NCI-H1417 (cell line): ENCODE measurements around the gene UNC5B.
A peak's percentile ranks its signal among the peaks of the same experiment; 100 is the strongest.

ENCODE experiments used
- DNase-seq, 3 experiments: peaks; one replicate each; lab custom pipeline; 2025; lab: John Stamatoyannopoulos, UW

The UNC5B gene

DNA sequence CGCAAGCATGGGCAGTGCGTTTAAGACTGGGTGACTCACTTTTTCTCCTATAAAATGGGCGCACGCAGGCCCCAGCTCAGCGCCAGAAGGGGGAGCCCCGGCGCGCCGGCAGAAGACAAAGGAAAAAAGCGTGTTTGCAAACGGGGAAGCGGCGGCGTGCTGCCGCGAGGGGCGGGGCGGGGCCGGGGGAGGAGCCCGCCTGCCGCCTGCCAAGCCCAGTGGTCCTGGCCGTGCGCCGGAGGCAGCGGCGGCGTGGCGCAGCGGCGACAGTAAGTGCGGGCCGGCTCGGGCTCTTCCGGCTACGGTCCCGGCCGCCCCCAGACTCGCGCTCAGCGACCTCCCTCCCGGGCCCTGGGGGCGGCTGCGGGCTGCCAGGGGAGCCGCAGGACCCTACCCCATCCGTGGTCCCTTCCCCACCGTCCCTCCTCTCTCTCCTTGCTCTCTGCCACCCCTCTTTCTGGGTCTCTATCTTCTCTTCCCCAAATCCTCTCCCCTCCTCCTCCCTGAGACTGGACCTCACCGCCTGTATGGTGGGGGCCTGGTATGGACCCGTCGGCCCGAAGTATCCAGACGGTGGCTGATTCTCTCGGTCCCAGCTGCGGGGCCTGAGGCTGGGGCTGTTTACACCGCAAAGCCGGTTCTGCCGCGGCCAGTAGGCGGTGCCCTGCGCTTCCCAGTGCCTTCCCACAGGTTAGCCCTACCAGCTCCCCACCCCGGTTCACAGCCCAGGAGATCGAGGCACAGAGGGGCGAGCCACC is 106.9 kb downstream of the UNC5B start, which contains the start of gene SLC29A3:
SLC29A3 (plus strand) TSS at position 218 of the 758 bp plus-strand sequence; CDS start at position 269, 51 bp downstream.
- DNase-seq, result peak; percentile 70 to 81 (median 72)

- no peak for DNase-seq
Measured at GRCh38 chr10:71319800-71320392, 107.5 kb downstream of the UNC5B start.

- no peak for DNase-seq
Measured at GRCh38 chr10:71320592-71320991, 108.2 kb downstream of the UNC5B start.

DNA sequence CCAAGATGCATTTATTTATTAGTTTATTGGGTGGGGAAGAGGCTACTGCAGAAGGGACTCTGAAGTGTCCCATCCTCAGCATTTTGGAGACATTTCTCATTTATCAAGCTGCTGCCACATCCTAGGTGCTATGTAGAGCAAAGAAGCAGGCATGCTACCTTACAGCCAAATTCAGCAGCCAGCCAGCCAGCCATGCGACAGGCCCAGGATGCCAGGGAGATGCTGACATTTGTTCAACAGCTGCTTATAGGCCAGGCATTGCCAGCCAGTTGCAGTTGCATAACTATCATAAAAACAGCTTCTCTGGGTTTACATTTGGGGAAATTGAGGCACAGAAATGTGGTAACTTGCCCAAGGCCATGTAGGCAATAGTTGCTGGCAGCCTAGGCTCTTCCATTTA is 109.0 kb downstream of the UNC5B start:
- no peak for DNase-seq

- peak in 1 of 3 experiments; percentile 10 for DNase-seq
Measured at GRCh38 chr10:71323407-71323806, 111.0 kb downstream of the UNC5B start.

DNA sequence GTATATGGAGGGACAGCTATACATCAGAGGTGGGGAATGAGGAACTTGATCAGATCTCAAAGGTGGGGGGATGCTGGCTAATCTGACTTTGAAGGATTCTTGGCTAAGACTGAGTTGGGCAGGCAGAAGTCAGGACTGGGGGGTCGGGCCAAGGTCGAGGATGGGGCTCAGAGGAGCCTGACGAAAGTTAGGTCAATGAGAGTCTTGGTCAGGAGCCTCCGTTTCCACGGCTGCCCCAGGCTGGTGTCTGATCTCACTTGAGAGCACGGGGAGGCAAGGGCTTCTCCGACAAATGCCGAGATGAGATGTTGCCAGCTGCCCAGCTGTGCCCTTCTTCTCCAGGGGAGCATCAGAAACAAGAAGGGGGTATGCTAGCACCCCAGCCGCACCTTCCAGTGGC is 112.4 kb downstream of the UNC5B start:
- no peak for DNase-seq

GRCh38 chr10:71325267-71325666 is 112.9 kb downstream of the UNC5B start:
- no peak for DNase-seq

DNA sequence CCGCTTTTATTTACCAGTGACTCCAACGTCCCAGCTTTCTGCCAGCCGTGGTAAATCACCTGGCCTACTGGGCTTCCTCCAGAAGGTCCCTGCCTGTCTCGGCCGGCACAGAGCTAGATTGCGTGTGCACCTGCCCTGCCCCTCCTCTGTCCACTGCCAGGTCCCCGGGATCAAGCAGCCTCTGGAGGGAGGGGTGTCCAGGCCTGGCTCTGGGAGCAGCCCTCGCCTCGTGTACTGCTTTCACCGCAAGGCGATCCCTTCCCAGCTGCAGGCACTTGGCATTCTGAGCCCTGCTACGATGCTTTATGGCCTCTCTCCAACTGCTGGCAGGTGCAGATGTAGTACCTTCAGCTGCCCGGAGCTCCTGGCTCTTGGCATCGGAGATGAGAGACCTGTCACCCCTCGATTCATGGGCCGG is 114.1 kb downstream of the UNC5B start:
- peak; percentile 59 to 85 (median 67) for DNase-seq

GRCh38 chr10:71330789-71331404 is 118.5 kb downstream of the UNC5B start:
- DNase-seq, result no peak

- DNase-seq, result no peak
Measured at GRCh38 chr10:71331736-71332135, 119.4 kb downstream of the UNC5B start.

- no peak for DNase-seq
Measured at GRCh38 chr10:71332466-71332865, 120.1 kb downstream of the UNC5B start.

GRCh38 chr10:71333129-71333887 is 120.9 kb downstream of the UNC5B start:
- DNase-seq, result peak; percentile 5 to 23 (median 19)

- peak in 2 of 3 experiments; percentile 4 to 30 for DNase-seq
Measured at GRCh38 chr10:71334221-71334791, 121.9 kb downstream of the UNC5B start.

- no peak for DNase-seq
Measured at GRCh38 chr10:71335173-71335708, 122.9 kb downstream of the UNC5B start.

DNA sequence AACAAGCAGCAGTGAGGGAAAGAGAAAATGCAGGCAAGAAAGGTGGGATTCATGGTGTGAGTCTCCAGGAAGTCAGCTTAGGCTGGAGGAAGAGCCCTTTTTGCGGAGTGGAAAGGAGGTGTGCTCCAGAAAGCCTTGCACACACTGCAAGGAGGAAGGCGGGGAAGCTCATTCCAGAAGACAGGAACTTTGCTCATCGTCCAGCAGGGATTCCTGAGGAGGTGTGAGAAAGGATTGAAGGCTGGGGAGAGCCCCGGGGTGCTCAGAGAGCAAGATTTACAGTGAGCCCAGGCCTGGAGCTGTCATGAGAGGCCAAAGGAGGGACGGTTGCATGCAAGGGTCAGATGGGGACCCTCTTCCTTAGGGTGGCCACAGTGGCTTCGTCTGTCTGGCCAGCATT is 124.3 kb downstream of the UNC5B start:
- no peak for DNase-seq

DNA sequence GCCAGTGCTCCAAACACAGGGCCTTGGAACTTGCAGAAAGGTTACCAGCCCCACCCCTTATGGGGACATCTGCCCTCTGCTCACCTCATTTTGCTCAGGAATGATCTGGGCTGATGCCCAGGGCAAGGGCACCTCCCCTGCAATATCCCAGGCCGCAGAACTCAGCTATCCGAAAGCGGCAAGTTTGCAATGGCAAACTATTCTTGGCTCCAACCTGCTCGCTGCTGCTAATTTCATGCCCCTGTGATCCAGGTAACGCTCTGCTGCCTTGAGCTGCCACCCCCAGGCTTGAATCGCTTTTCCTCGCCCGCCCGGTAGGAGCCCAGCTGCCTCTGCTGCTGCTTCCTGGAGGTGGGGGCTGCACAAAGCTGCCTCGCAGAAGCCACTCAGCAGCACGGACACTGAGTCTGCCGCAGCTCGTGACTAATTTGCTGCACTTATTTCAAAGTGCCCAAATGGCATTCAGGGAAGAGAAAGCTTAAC is 124.9 kb downstream of the UNC5B start:
- DNase-seq, result peak in 1 of 3 experiments; percentile 25

- DNase-seq, result no peak
Measured at GRCh38 chr10:71338728-71339495, 126.5 kb downstream of the UNC5B start.

DNA sequence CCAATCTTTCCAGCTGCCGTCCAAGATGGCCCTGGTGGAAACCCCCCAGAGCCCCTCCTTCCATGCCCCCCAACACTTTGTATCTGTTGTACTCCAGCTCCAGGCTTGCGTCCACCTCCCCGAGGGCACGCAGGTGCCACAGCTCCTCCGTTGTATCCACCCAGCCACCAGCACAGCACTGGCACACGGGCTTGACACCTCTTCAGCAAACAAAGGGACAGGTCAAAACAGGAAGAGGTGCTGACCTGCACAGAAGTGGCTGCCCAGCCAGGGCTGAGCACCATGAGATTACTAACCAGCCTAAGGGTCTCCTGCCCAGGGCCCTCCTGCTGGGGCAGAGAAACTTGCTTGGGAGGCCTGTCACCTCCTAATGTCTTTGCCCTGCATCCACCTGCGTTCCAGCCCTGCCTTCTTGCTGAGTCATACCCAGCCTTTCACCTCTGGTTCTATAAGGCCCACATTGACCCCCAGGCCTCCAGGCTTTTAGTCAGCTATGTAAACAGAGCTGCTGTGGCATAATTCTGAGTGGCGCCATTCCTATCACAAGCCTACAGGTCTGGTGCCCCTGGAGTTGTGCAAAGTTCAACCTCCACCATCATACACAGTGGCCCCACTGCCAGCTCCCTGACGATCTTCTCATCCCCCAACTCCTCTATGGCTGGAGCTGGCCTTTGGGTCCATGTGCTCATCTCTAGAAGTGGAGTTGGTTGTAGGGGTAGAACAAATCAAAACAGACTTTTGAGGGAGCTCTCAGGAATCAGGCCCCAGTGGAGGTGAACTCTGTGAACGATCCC is 127.6 kb downstream of the UNC5B start:
- DNase-seq, result peak in 2 of 3 experiments; percentile 7 to 51

GRCh38 chr10:71342573-71343391 is 130.4 kb downstream of the UNC5B start:
- no peak for DNase-seq
